ENCODE measurements around the gene LYRM2.

Gene LYRM2, protein sequence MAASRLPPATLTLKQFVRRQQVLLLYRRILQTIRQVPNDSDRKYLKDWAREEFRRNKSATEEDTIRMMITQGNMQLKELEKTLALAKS

GRCh38 chr6:89638320-89639195 lies at the start of gene LYRM2:
Gene LYRM2, minus strand, starts transcription at chr6:89638747. Its CDS starts 31 bp downstream, at chr6:89638716.
- DNase-seq (ENCODE audit: low spot score), result peak; percentile 86

GRCh38 chr6:89688328-89688727 lies 49.8 kb upstream of the LYRM2 start:
- no peak for DNase-seq (ENCODE audit: low spot score)

GRCh38 chr6:89685311-89685710 lies 46.8 kb upstream of the LYRM2 start:
- DNase-seq (ENCODE audit: low spot score), result no peak

- DNase-seq (ENCODE audit: low spot score), result no peak
These were observed 44.4 kb upstream of the LYRM2 start for GRCh38 chr6:89682991-89683390.

DNA sequence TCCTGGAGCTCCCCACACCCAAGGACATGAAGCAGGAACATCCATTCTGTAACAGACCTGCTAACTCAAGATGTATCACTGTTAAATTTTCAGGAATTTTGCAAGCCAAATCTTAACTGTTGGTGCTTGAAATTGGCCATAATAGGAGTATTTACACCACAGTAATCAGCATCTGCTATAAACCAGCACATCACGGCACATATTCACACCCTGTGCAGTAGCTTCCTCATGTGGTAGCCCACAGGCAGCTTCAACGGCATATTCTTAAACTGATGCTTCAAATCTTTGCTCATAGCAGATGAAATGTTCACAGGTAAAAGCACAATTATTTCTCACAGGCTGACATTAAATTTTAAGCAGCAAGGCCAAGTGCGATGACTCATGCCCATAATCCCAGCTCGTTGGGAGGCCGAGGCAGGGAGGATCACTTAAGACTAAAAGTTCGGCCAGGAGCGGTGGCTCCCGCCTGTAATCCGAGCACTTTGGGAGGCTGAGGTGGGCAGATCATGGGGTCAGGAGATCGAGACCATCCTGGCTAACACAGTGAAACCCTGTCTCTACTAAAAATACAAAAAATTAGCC lies 43.5 kb upstream of the LYRM2 start:
- DNase-seq (ENCODE audit: low spot score), result no peak

DNA sequence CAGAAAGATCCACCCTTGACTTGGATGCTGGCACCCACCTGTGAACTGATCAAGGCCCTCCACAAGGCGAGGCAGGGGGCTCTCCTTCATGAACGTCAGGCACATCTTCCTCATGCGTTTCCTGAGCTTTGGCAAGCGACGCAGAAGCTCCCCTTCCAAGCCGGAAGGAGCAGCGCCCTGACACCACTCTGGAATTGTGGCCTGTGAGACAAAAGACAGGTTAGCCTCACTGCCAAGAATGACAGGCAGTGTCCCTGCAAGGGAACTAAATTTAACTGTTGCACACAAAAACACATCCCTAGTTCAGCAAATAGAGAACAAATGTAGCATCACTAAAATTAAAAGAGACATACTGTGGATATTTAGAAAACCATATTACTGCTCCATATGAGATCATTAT lies 42.0 kb upstream of the LYRM2 start:
- no peak for DNase-seq (ENCODE audit: low spot score)

GRCh38 chr6:89680150-89680549 lies 41.6 kb upstream of the LYRM2 start:
- DNase-seq (ENCODE audit: low spot score), result no peak

DNA sequence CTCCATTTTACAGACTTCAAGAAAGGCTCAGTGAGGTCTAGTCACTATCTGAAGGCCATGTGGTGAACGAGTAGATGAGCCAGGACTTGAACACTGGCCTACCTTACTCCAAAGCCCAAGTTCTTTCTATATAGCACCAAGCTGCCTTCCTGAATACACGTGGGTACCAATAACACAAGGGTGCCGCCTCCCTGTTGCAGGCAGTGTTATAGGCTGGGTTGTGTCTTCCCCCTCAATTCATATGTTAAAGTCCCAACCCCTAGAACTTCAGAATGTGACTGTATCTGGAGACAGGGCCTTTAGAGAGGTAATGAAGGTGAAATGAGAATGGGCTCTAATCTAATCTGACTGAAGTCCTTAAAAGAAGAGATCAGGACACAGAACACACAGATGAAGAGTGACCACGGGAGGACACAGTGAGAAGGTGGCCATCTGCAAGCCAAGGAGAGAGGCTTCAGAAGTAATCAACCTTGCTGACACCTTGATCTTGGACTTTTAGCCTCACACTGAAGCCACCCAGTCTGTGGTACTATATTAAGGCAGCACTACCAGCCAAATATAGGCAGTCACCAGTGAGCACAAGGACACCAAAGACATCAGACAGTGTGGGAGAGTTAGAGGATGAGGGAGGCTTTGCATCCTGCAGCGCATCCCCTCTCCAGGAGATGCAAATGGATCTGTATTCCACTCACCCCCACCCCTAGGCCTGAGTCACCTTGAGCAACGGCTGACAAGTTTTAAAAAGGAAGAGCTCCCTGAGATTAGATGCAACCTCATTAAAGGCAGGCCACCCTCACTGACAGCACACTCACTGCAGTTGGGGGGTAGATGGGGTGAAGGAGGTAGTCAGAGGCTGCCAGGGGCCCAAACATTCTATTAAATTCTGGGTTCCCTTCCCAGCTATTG lies 40.9 kb upstream of the LYRM2 start:
- DNase-seq (ENCODE audit: low spot score), result no peak

DNA sequence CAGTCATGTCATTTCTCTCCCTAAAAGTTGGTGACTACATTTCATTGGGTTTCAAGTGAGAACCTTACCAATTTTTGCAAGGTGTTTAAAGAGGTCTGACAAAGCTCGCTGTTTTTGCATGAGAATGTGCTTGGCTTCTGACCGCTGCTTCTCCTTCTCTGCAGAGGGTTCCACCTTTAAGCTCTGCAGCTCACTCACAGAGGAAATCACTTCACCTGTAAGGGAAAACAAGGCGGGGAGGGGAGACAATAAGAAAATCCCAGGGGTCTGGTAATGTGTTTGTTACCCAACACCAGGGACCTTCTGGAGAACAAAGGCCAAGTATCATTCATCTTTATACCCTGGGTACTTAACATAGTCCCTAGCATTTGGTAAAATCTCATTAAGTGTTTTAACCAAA lies 40.0 kb upstream of the LYRM2 start:
- DNase-seq (ENCODE audit: low spot score), result no peak

- no peak for DNase-seq (ENCODE audit: low spot score)
These were observed 37.6 kb upstream of the LYRM2 start for GRCh38 chr6:89675949-89676748.

GRCh38 chr6:89670935-89671565 lies 32.5 kb upstream of the LYRM2 start:
- no peak for DNase-seq (ENCODE audit: low spot score)

GRCh38 chr6:89669002-89669401 lies 30.5 kb upstream of the LYRM2 start:
- no peak for DNase-seq (ENCODE audit: low spot score)

- no peak for DNase-seq (ENCODE audit: low spot score)
These were observed 29.5 kb upstream of the LYRM2 start for GRCh38 chr6:89667872-89668556.

DNA sequence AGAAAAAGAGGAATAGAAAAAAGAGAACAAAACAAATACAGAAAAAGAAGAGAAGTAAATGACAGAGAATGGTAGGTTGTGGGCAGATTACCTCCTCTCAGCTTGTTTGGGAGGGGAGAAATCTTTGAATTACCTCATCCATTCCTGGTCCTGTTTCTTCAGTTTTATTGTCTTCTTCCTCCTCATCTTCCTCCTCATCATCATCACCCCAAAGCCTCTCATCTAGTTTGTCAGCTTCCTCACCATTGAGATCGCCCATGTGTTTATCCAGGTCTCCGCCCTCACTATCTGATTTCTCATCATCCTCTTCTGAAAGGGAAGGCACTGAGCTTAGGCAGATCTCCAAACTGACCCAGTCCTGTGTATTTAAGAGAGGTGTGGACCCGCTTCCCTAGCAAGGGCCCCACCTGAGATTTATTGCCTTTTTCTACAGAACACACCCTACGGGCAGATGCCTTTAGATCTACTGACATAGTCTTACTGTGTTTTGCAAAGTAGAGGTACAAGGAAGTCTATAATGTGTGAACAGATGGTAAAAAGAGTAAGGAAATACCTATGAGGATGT lies 24.2 kb upstream of the LYRM2 start:
- no peak for DNase-seq (ENCODE audit: low spot score)

GRCh38 chr6:89661559-89661958 lies 23.0 kb upstream of the LYRM2 start:
- no peak for DNase-seq (ENCODE audit: low spot score)

- DNase-seq (ENCODE audit: low spot score), result no peak
These were observed 22.4 kb upstream of the LYRM2 start for GRCh38 chr6:89660981-89661380.

DNA sequence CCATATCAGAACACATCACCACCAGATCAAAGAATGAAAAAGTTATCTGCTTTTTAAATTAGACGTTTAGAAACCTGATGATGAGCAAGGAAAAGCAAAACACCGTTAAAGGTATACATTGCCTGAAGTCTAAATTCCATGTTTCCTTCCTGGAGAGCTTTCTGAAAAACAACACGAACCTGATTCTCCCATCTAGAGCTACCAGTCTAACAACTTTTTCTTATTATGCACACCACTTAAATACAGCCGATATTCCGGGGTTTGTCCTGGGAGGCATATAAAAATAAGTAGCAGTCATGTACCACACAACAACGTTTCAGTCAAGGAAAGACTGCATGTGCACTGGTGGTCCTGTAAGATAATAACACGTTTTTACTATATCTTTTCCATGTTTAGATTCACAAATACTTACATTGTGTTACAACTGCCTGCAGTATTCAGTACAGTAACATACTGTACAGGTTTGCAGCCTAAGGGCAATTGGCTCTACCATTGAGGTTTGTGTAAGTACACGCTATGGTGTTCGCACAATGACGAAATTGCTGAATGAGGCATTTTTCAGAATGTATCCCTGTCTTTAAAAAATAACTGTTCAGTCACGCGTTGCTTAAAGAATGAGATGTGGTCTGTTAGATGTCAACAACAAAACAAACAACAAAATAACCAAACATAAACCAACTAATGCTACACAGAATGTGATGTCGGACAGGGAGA lies 19.1 kb upstream of the LYRM2 start:
- DNase-seq (ENCODE audit: low spot score), result no peak

DNA sequence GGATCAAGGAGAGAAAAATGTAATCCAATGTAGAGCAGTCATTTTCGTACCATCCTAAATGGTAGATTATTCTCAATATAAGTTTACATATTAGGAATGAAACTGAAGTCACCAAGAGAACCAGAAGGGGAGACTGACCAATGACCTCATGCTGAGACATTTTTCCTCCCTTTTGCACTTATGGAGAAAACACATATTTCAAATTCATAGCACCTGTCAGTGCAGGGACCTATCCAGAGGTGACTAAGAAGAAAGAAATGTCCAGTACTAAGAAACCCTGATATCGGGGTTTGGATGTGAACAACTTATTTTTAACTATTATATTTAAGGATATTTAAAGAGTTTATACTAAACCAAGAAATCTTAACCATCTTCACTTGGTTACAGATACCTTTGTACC lies 16.6 kb upstream of the LYRM2 start:
- no peak for DNase-seq (ENCODE audit: low spot score)

DNA sequence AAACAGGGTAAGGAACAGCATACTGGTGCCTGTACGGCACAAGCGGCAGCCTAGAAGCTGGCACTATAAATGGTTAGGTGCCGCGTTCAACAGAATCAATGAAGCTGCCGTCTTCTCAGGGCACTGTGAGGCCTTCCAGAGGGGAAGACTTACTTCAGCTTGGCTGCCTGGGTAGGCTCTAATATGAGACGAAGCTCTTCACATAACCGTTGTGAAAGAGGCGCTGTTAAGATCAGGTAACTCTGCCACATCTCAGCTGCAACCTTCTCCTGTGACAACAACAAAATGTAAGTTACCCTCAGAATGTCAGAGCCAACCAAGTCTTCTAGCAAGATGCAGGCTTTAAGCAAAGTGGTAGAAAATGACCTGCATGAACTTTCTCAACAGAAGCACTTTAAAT lies 12.0 kb upstream of the LYRM2 start:
- no peak for DNase-seq (ENCODE audit: low spot score)

DNA sequence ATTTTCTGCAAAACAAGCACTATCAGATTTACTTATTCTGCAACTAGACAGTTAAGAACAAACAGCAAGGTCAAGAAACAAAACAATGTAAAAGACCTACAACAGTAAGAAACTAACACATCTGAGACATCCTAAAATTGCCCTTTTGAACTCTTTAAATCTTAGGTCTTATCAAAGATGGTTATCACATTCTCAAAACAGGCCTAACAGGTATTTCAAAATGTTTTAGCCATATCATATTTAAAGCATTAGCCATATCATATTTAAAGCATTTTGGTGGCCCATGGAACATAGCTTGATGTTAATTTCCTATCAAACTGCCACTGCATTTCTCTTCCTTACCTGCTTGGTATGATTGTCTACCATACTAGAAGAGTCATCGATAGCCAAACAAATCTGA lies 11.1 kb upstream of the LYRM2 start:
- no peak for DNase-seq (ENCODE audit: low spot score)
